LNCAP (cell line): Measurements from ENCODE around the gene PPP1R14C.

Source experiments
- CTCF ChIP-seq: fragments of 450-650 bp; IDR thresholded peaks from 2 replicates; pipeline ENCODE4 v1.5.1; 2017; ENCODE audit warnings: mild to moderate bottlenecking

Gene PPP1R14C

DNA sequence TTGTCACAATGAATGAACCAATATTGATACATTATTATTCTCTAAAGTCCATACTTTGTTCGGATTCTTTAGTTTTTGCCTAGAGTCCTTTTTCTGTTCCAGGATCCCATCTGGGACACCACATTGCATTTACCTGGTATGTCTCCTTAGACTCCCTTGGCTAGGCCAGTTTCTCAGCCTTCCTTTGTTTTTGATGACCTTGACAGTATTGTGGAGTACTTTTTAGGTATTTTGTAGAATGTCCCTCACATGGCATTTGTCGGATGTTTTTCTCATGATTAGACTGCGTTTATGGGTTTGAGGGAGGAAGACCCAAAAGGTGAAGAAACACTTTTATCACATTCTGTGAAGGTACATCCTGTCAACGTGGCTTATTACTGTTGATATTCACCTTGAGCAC, 16.9 kb downstream of the PPP1R14C start:
- no peak for TF ChIP-seq CTCF

- no peak for TF ChIP-seq CTCF
Measured at GRCh38 chr6:150163970-150164369, 21.1 kb downstream of the PPP1R14C start.

DNA sequence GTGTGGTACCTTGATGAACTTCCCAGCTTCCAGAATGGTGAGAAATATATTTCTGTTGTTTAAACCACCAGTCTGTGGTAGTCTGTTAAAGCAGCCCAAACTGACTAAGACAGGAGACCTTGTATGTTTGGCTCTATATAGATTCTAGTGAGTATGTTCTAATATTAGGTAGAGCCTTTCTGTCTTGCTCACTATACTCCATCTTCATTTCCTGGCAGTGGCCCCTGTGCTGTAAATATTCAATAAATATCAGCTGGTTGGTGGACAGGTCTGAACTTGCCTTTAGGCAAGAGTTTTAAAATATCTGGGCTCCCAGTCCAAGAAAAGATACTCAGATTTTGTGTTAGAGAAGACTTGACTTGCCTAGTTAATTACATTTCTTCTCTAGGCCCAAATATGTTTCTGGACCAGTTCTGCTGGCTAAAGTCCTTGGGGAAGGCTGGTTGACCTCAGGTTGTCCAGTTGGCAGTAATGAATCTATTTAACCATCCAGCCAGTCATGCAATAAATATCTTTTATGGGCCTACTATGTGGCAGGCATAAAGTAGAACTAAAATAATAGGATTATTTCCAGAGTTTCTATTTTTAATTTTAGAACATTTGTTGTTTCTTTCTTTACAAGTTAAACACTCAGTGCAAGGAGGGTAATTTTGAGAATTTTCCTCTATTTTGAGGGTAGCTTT, 22.3 kb downstream of the PPP1R14C start:
- no peak for TF ChIP-seq CTCF

DNA sequence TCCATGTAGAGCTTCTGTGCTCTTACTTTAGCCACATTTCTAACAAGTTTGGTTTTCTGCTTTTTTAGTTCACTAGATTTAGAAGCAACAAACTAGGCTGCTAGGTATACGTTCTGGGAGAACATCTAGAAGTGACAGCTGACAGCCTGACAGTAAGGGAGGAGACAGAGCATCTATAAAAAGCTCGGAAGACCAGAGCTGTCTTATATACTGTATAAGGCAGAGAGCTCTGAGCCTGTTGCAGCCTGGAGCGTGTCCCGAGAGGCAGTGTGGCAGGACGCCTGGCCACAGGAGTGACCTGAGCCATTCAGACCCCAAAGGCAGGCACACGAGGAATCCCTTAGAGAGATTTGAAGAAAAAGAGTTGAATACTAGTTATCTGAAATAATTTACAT, 24.6 kb downstream of the PPP1R14C start:
- no peak for TF ChIP-seq CTCF

DNA sequence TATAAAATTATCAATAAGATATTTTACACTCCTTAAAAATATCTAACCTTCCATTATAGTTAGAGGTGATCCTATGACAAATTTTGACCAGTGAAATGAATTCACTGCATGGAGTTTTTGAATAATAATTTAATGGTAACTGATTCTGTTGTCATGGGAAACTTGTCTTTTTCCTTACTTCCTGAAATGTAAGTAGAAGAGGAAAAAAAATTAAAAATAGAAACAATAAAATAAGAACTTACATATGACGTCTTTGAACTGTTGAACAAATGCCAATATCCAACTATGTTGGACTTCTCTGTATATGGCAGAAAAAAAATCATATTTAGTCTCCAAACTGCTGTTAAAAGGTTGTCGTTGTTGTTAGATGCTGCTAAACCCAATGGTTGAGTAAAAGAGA, 26.3 kb downstream of the PPP1R14C start:
- no peak for TF ChIP-seq CTCF

DNA sequence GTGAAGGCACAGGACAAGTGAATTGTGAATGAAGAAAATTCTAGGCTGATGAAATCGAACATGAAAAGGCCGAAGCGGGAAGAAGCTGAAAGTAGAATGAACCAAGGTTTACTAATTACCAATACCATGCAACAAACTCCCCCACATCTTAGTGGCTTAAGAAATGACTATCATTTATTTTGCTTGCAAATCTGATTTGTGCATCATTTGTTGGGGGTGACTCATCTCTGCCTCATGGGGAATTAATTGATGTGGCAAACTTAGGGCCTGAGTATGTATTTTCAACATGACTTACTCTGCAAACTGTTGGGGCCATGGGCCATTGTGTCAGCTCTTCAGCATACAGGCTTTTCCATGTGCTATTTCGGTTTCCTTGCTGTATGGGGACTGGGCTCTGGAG, 26.8 kb downstream of the PPP1R14C start:
- no peak for TF ChIP-seq CTCF

- TF ChIP-seq CTCF, result no peak
Measured at GRCh38 chr6:150172929-150173328, 30.1 kb downstream of the PPP1R14C start.

- TF ChIP-seq CTCF, result no peak
Measured at GRCh38 chr6:150175586-150176151, 32.8 kb downstream of the PPP1R14C start.
